HepG2 (cell line): ENCODE results near the gene LRRC4C. TPM values are rescaled to one million over a fixed set of nuclear protein-coding genes. Genes with fewer than 3 reads are reported as not detected.

Source experiments
- ATAC-seq: fragments of 200-7000 bp; cut with Tn5 transposase; 3 replicates; pipeline ENCODE4 v1.9.1; 2020; ENCODE audit warnings: mild to moderate bottlenecking, moderate library complexity
- BruUV-seq: library from RNA; stranded (reverse); fragments of 400-500 nt; replicated peaks from 2 replicates; lab custom pipeline; 2021; lab: Mats Ljungman, UMichigan
- CTCF ChIA-PET: fragments of 300-600 bp; formaldehyde crosslinking; extraction: SDS; loops from one replicate; lab custom pipeline; 2021; ENCODE audit warnings: low total read pairs, inconsistent platforms, low intra/inter-chr PET ratio; lab: Yijun Ruan, JAX
- POLR2A ChIA-PET: fragments of 350-600 bp; sonication (Branson Sonifier 250); formaldehyde crosslinking; loops from one replicate; lab custom pipeline; 2020; ENCODE audit warnings: antibody characterized with exemption, inconsistent platforms; lab: Yijun Ruan, JAX
- DNase-seq: peaks from one replicate; pipeline ENCODE4 v3.0.0-alpha.2; 2015; ENCODE audit warnings: low spot score
- FAIRE-seq: peaks from 3 replicates; lab custom pipeline; 2011; peaks lifted over from hg19 to GRCh38; lab: Jason Lieb, UNC
- H2AFZ ChIP-seq: one replicate; pipeline ENCODE4 v1.6.1; 2011; ENCODE audit warnings: low read length, inconsistent platforms
- H3K27ac ChIP-seq: fragments of 300-600 bp; 3 replicates; pipeline ENCODE4 v1.8.0; 2011; ENCODE audit warnings: mixed run types, mild to moderate bottlenecking, mixed read lengths, low read length, inconsistent platforms; ENCODE audit not compliant: insufficient read depth; ENCODE audit errors: extremely low read length
- H3K27me3 ChIP-seq, 2 experiments: fragments of 200-600 bp in 1 of 2; 2 replicates in 1 of 2; 3 replicates in 1 of 2; pipeline versions ENCODE4 v1.6.0 to v1.8.0; 2011; ENCODE audit warnings: low read length in 2 of 2, mild to moderate bottlenecking in 2 of 2, moderate library complexity in 2 of 2, inconsistent platforms in 1 of 2; ENCODE audit not compliant: insufficient read depth in 2 of 2, control insufficient read depth in 1 of 2
- H3K36me3 ChIP-seq, 2 experiments: fragments of 200-600 bp in 1 of 2; replicated peaks in 1 of 2; 2 replicates in 1 of 2; 3 replicates in 1 of 2; pipeline versions ENCODE4 v1.5.1 to v1.8.0; 2011; ENCODE audit warnings: low read length in 2 of 2, inconsistent platforms in 1 of 2; ENCODE audit not compliant: insufficient read depth in 2 of 2, control insufficient read depth in 1 of 2
- H3K4me1 ChIP-seq: 2 replicates; pipeline ENCODE4 v1.5.1; 2012; ENCODE audit warnings: low read length, inconsistent platforms; ENCODE audit not compliant: insufficient read depth
- H3K4me2 ChIP-seq: 2 replicates; pipeline ENCODE4 v1.6.0; 2011; ENCODE audit warnings: low read depth, low read length, inconsistent platforms
- H3K4me3 ChIP-seq, 3 experiments: fragments of 200-600 bp in 1 of 3; sonication (generic), shearing (Covaris generic) in 1 of 3; replicated peaks in 1 of 3; 2 replicates each; pipeline ENCODE4 v1.5.1; 2011 to 2016; ENCODE audit warnings: low read length in 3 of 3, inconsistent platforms in 2 of 3, low read depth in 2 of 3, mild to moderate bottlenecking in 2 of 3, control low read depth in 1 of 3, mixed read lengths in 1 of 3; ENCODE audit not compliant: insufficient read depth in 1 of 3
- H3K79me2 ChIP-seq: one replicate; pipeline ENCODE4 v1.6.1; 2011; ENCODE audit warnings: low read length, inconsistent platforms; ENCODE audit not compliant: insufficient read depth
- H3K9ac ChIP-seq: 2 replicates; pipeline ENCODE4 v1.6.0; 2011; ENCODE audit warnings: mild to moderate bottlenecking, low read depth, low read length, inconsistent platforms; ENCODE audit not compliant: insufficient read depth
- H3K9me3 ChIP-seq: 2 replicates; pipeline ENCODE4 v1.5.1; 2012; ENCODE audit warnings: mild to moderate bottlenecking, low read length
- H4K20me1 ChIP-seq: 2 replicates; pipeline ENCODE4 v1.6.0; 2011; ENCODE audit warnings: inconsistent platforms, mild to moderate bottlenecking, low read length, moderate library complexity; ENCODE audit not compliant: insufficient read depth
- ATRX ChIP-seq: sonication (generic); formaldehyde crosslinking; IDR thresholded peaks from 2 replicates; pipeline ENCODE4 v1.4.0; 2020; ENCODE audit warnings: missing genetic modification reagents, borderline replicate concordance
- CREB1 ChIP-seq, 2 experiments: fragments of 450-650 bp in 1 of 2; IDR thresholded peaks; 2 replicates each; pipeline ENCODE4 v1.6.1; 2016 to 2017; ENCODE audit warnings: control low read depth in 1 of 2, mild to moderate bottlenecking in 1 of 2, missing compliant biosample characterization in 1 of 2, missing genetic modification characterization in 1 of 2
- GTF3A ChIP-seq: sonication (generic); formaldehyde crosslinking; conservative IDR thresholded peaks from 2 replicates; pipeline ENCODE4 v1.4.0; 2020; ENCODE audit warnings: mild to moderate bottlenecking, missing genetic modification reagents
- HNRNPK ChIP-seq: fragments of 200-400 bp; formaldehyde crosslinking; IDR thresholded peaks from 2 replicates; pipeline ENCODE4 v1.6.1; 2018; ENCODE audit warnings: low read length, low read depth, moderate library complexity, mild to moderate bottlenecking; ENCODE audit not compliant: poor library complexity, severe bottlenecking
- IRF1 ChIP-seq: sonication (generic); formaldehyde crosslinking; IDR thresholded peaks from 2 replicates; pipeline ENCODE4 v1.4.0; 2020; ENCODE audit warnings: low read depth, mild to moderate bottlenecking, missing genetic modification reagents
- MXD4 ChIP-seq: IDR thresholded peaks from 2 replicates; pipeline ENCODE4 v1.6.1; 2016; ENCODE audit warnings: mild to moderate bottlenecking, missing biosample characterization, missing genetic modification reagents
- NAIF1 ChIP-seq: sonication (generic); formaldehyde crosslinking; IDR thresholded peaks from 2 replicates; pipeline ENCODE4 v1.5.0; 2020; ENCODE audit warnings: mild to moderate bottlenecking, missing genetic modification reagents, borderline replicate concordance
- NFRKB ChIP-seq: fragments of 450-650 bp; IDR thresholded peaks from 2 replicates; pipeline ENCODE4 v1.6.1; 2017
- POGZ ChIP-seq: sonication (generic); formaldehyde crosslinking; IDR thresholded peaks from 2 replicates; pipeline ENCODE4 v1.4.0; 2020; ENCODE audit warnings: mild to moderate bottlenecking, missing genetic modification reagents
- PRDM15 ChIP-seq: sonication (generic); formaldehyde crosslinking; IDR thresholded peaks from 2 replicates; pipeline ENCODE4 v1.4.0; 2020; ENCODE audit warnings: missing genetic modification reagents
- SKIL ChIP-seq: sonication (generic); formaldehyde crosslinking; IDR thresholded peaks from 2 replicates; pipeline ENCODE4 v1.8.0; 2022; ENCODE audit warnings: missing genetic modification reagents, mild to moderate bottlenecking, moderate library complexity, borderline replicate concordance
- SNAI1 ChIP-seq: sonication (generic); formaldehyde crosslinking; IDR thresholded peaks from 2 replicates; pipeline ENCODE4 v1.5.0; 2020; ENCODE audit warnings: mild to moderate bottlenecking, missing genetic modification reagents, borderline replicate concordance
- SP1 ChIP-seq, 2 experiments: fragments of 450-650 bp in 1 of 2; sonication (generic) in 1 of 2; formaldehyde crosslinking in 1 of 2; IDR thresholded peaks; 2 replicates each; pipeline versions ENCODE4 v1.4.0 to v1.6.1; 2016 to 2020; ENCODE audit warnings: missing genetic modification reagents in 1 of 2
- SUZ12 ChIP-seq: fragments of 150-350 bp; IDR thresholded peaks from 2 replicates; pipeline ENCODE4 v1.6.1; 2014; ENCODE audit warnings: low read depth, low read length
- YEATS2 ChIP-seq: sonication (generic); formaldehyde crosslinking; IDR thresholded peaks from 2 replicates; pipeline ENCODE4 v1.4.0; 2020; ENCODE audit warnings: missing genetic modification reagents, borderline replicate concordance
- ZFP90 ChIP-seq: sonication (generic); formaldehyde crosslinking; IDR thresholded peaks from 2 replicates; pipeline ENCODE4 v1.8.0; 2022; ENCODE audit warnings: missing genetic modification reagents, mild to moderate bottlenecking, inconsistent platforms, borderline replicate concordance
- ZNF317 ChIP-seq: sonication (generic); formaldehyde crosslinking; IDR thresholded peaks from 2 replicates; pipeline ENCODE4 v1.5.0; 2020; ENCODE audit warnings: mild to moderate bottlenecking, missing genetic modification reagents
- ZNF619 ChIP-seq: sonication (generic); formaldehyde crosslinking; IDR thresholded peaks from 2 replicates; pipeline ENCODE4 v1.4.0; 2020; ENCODE audit warnings: mild to moderate bottlenecking, missing genetic modification reagents
- WGBS: methylation state at CpG from one replicate; pipeline ENCODE4 v1.1.6; 2017; ENCODE audit warnings: low lambda C conversion rate; 5-methylcytosine and 5-hydroxymethylcytosine counted together
- in situ Hi-C: cut with HindIII; loops from 2 replicates; pipeline ENCODE4 v1.10.0; 2017; ENCODE audit warnings: low pct_unique_long_range_greater_than_20kb; ENCODE audit not compliant: extremely low pct_ligation_motif_present
- intact Hi-C: fragments of 100-400 bp; cut with micrococcal nuclease; formaldehyde crosslinking; loops from one replicate; pipeline ENCODE4 v1.10.0; 2022; ENCODE audit not compliant: unreplicated experiment
- polyA plus RNA-seq, 8 experiments: library from polyadenylated mRNA; depleted of rRNA in 3 of 8; stranded (reverse) in 7 of 8; unstranded in 1 of 8; fragments of >200 nt; fragmentation: Illumina TruSeq in 4 of 8; extraction: Trizol in 4 of 8; gene quantifications; 2 replicates each; pipeline versions ENCODE4 v1.2.1 to v1.2.3, GENCODE V29; 2011 to 2016; ENCODE audit warnings: low read depth in 4 of 8, missing spikeins in 1 of 8, mixed read lengths in 1 of 8; ENCODE audit not compliant: insufficient read depth in 1 of 8
- total RNA-seq, 5 experiments: library from RNA; depleted of rRNA; stranded (reverse); fragments of >200 nt; fragmentation: Illumina TruSeq; extraction: Trizol; gene quantifications; 2 replicates each; pipeline ENCODE4 v1.2.3, GENCODE V29; 2016; ENCODE audit warnings: low read depth in 1 of 5

The LRRC4C gene
- total and polyA plus RNA-seq, 2 of the 13 experiments (the other 11 are each of a cell fraction or from before 2014, with no cell fraction given), result not detected

DNA sequence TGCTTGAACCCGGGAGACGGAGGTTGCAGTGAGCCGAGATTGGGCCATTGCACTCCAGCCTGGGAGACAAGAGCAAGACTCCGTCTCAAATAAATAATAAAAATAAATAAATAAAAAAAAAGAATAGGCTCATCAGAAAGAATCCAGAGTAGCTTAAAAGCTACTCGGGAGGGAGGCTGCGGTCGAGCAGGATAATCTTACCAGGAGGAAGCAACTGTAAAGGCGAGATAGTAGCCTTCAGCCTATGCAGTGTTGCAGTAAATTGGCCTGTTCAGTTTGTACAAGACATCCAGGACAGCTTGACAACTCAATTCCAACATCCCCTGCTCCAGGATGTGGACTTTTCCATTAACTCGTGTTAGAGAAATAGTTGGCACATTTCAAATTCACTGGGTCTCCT lies 1164.7 kb downstream of the LRRC4C start:
- Histone ChIP-seq H3K4me2 (no peak overlapping the region), H3K36me3 (no peaks in the 10 kb centered on the region), H3K9me3 (no peaks in the 10 kb centered on the region), H2AFZ (no peak overlapping the region), H3K27ac (no peak overlapping the region), H3K27me3 (peaks cover 0 to 3% of the 10 kb centered on the region in 2 experiments; a peak in 1 of 5 replicates), H4K20me1 (no peaks in the 10 kb centered on the region), H3K4me3 (no peak overlapping the region), H3K79me2 (no peaks in the 10 kb centered on the region), H3K9ac (no peak overlapping the region), H3K4me1 (peaks cover 7% of the 10 kb centered on the region; the same call in 1 of the 2 replicates)
- WGBS, result 31% methylated on average over 9 of the region's 9 CpGs
- ChIA-PET POLR2A (no interaction called here), CTCF (no interaction called here)
- FAIRE-seq (no peak), ATAC-seq (no peak), DNase-seq (no peak)
- BruUV-seq, result no TSS peak
- intact Hi-C loops, result loop anchor here (2.0 kb wide), 1 partner anchor 164 kb away; no protein-coding TSS in a partner anchor
- in situ Hi-C loops, result no loop called here
- TF ChIP-seq CREB1 (IDR thresholded peaks at IDR 0.05), result no peak
- no peak for TF ChIP-seq CREB1 (CRISPR knock-in tag; IDR thresholded peaks at IDR 0.05)
- no peak for TF ChIP-seq ZNF619 (CRISPR knock-in tag)
- no peak for TF ChIP-seq SUZ12
- TF ChIP-seq IRF1 (CRISPR knock-in tag), result no peak
- no peak for TF ChIP-seq ZFP90 (CRISPR knock-in tag)
- TF ChIP-seq NAIF1 (CRISPR knock-in tag), result no peak
- no peak for TF ChIP-seq POGZ (CRISPR knock-in tag)
- TF ChIP-seq HNRNPK, result no peak
- TF ChIP-seq YEATS2, result no peak
- TF ChIP-seq GTF3A (CRISPR knock-in tag), result no peak
- no peak for TF ChIP-seq SKIL
- no peak for TF ChIP-seq SNAI1 (CRISPR knock-in tag)
- no peak for TF ChIP-seq PRDM15 (CRISPR knock-in tag)
- no peak for TF ChIP-seq NFRKB
- no peak for TF ChIP-seq ATRX (CRISPR knock-in tag)
- TF ChIP-seq MXD4, result no peak
- TF ChIP-seq ZNF317, result no peak
- no peak for TF ChIP-seq SP1 (IDR thresholded peaks at IDR 0.05)
- no peak for TF ChIP-seq SP1 (CRISPR knock-in tag; IDR thresholded peaks at IDR 0.05)
